ENCODE measurements around the gene TRIO. TPM values are rescaled to one million over a fixed set of nuclear protein-coding genes. Genes with fewer than 3 reads are reported as not detected.

TRIO gene
- polyA plus RNA-seq, 1 donor (not counting 4 experiments of a cell fraction or from before 2014, with no cell fraction given), result 57.2 TPM

- Histone ChIP-seq H3K9me3 (ENCODE audit: control insufficient read depth, low read depth, low read length) (no peaks in the 10 kb centered on the region), H3K9me1 (ENCODE audit: control insufficient read depth, extremely low read depth, insufficient read depth, low read length) (no peaks in the 10 kb centered on the region), H3K4me3 (ENCODE audit: control insufficient read depth in 2 of 3, extremely low read depth in 1 of 3, insufficient read depth in 2 of 3, low read depth in 1 of 3, low read length in 3 of 3) (no peak overlapping the region), H4K20me1 (ENCODE audit: control insufficient read depth, extremely low read depth, insufficient read depth, low read length) (no peaks in the 10 kb centered on the region), H3K36me3 (ENCODE audit: control insufficient read depth in 2 of 2, extremely low read depth in 1 of 2, insufficient read depth in 2 of 2, low read length in 2 of 2) (peaks cover 37 to 55% of the 10 kb centered on the region in 2 experiments), H3K4me2 (ENCODE audit: control insufficient read depth, extremely low read depth, insufficient read depth, low read depth, low read length) (no peak overlapping the region), H3K27ac (ENCODE audit: control insufficient read depth, insufficient read depth, low read length) (no peak overlapping the region), H3K9ac (ENCODE audit: control insufficient read depth, extremely low read depth, insufficient read depth, low read length) (no peak overlapping the region), H2AFZ (ENCODE audit: control insufficient read depth, low read length) (no peak overlapping the region), H3K27me3 (ENCODE audit: control insufficient read depth, extremely low read depth, insufficient read depth, low read length) (no peaks in the 10 kb centered on the region), H3K4me1 (ENCODE audit: control insufficient read depth, extremely low read depth, insufficient read depth, low read length) (peaks cover 13% of the 10 kb centered on the region), H3K79me2 (ENCODE audit: control insufficient read depth, insufficient read depth, low read length) (peaks cover 4% of the 10 kb centered on the region)
- dilution Hi-C loops (cut with MboI; ENCODE audit: extremely low pct_ligation_motif_present, low sequenced_read_pairs), result no loop called here
- no peak for TF ChIP-seq EZH2 (IDR thresholded peaks at IDR 0.05; ENCODE audit: low read length)
- TF ChIP-seq CTCF (optimal IDR thresholded peaks at IDR 0.05 in 1 of 3, IDR thresholded peaks at IDR 0.05 in 1 of 3, conservative IDR thresholded peaks at IDR 0.05 in 1 of 3; ENCODE audit: extremely low read depth in 1 of 3, insufficient read depth in 2 of 3, low read length in 3 of 3), result no peak
- DNase-seq (ENCODE audit: low read depth, low spot score) (no peak), FAIRE-seq (no peak)
These were observed 267.5 kb downstream of the TRIO start for GRCh38 chr5:14410394-14411201.

GRCh38 chr5:14411216-14411615, 268.1 kb downstream of the TRIO start:
- Histone ChIP-seq H4K20me1 (ENCODE audit: control insufficient read depth, extremely low read depth, insufficient read depth, low read length) (no peaks in the 10 kb centered on the region), H3K4me3 (ENCODE audit: control insufficient read depth in 2 of 3, extremely low read depth in 1 of 3, insufficient read depth in 2 of 3, low read depth in 1 of 3, low read length in 3 of 3) (no peak overlapping the region), H3K4me1 (ENCODE audit: control insufficient read depth, extremely low read depth, insufficient read depth, low read length) (peaks cover 7% of the 10 kb centered on the region), H3K27ac (ENCODE audit: control insufficient read depth, insufficient read depth, low read length) (no peak overlapping the region), H3K36me3 (ENCODE audit: control insufficient read depth in 2 of 2, extremely low read depth in 1 of 2, insufficient read depth in 2 of 2, low read length in 2 of 2) (peaks cover 35 to 53% of the 10 kb centered on the region in 2 experiments), H2AFZ (ENCODE audit: control insufficient read depth, low read length) (no peak overlapping the region), H3K9ac (ENCODE audit: control insufficient read depth, extremely low read depth, insufficient read depth, low read length) (no peak overlapping the region), H3K9me3 (ENCODE audit: control insufficient read depth, low read depth, low read length) (no peaks in the 10 kb centered on the region), H3K79me2 (ENCODE audit: control insufficient read depth, insufficient read depth, low read length) (peaks cover 4% of the 10 kb centered on the region), H3K9me1 (ENCODE audit: control insufficient read depth, extremely low read depth, insufficient read depth, low read length) (no peaks in the 10 kb centered on the region), H3K4me2 (ENCODE audit: control insufficient read depth, extremely low read depth, insufficient read depth, low read depth, low read length) (no peak overlapping the region), H3K27me3 (ENCODE audit: control insufficient read depth, extremely low read depth, insufficient read depth, low read length) (no peaks in the 10 kb centered on the region)
- FAIRE-seq, result no peak
- dilution Hi-C loops (cut with MboI; ENCODE audit: extremely low pct_ligation_motif_present, low sequenced_read_pairs), result no loop called here
- TF ChIP-seq EZH2 (IDR thresholded peaks at IDR 0.05; ENCODE audit: low read length), result no peak
- TF ChIP-seq CTCF (optimal IDR thresholded peaks at IDR 0.05 in 1 of 3, IDR thresholded peaks at IDR 0.05 in 1 of 3, conservative IDR thresholded peaks at IDR 0.05 in 1 of 3; ENCODE audit: extremely low read depth in 1 of 3, insufficient read depth in 2 of 3, low read length in 3 of 3), result no peak
- DNase-seq (ENCODE audit: low read depth, low spot score), result no peak

Data from keratinocyte (primary cell).